ENCODE data around the gene COG5. TPM values are rescaled to one million over a fixed set of nuclear protein-coding genes. Genes with fewer than 3 reads are reported as not detected.

COG5 gene
- total RNA-seq, 1 donor from 2014 or later, result 37.2 TPM

DNA sequence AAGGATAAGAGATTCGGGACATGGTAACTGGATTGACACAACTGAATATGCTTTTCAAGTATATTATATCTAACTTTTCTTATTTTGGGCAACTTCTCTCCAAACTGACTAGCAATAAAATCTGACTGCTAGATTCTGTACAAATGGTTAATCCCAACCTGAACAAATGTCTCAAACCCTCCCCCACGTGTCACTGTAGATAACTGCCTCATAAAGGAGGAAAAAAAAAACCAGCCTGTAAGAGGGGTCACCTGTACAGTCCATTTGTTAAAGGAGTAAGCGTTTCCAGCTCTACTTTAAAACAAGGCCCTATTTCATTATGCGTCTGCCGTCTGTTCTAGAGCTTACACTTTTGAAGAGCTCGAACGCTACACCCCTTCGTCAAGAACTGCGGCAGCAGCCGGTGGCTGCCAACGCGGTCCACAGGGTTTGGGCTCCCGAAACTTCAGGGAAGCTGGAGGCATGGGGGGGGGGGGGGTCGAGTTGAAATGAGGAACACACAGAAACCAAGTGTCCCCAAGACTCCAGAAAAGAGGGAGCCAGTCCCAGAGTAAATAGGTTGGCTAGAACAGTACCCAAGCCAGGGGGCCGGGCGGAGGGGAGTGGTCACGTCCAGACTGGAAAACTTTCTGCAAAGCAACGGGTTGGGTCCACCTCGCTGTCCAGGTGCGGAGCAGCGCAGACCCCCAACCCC is 492 bp downstream of the COG5 start:
- no peak for DNase-seq (ENCODE audit: extremely low spot score, unreplicated experiment)
- Mint-ChIP-seq H3K4me3 (peak overlapping the region; percentile 91), H3K9me3 (no peaks in the 10 kb centered on the region), H3K4me1 (ENCODE audit: unreplicated experiment) (peaks cover 29% of the 10 kb centered on the region), H3K36me3 (peaks cover 8% of the 10 kb centered on the region), H3K27me3 (no peaks in the 10 kb centered on the region), H3K27ac (peak overlapping the region; percentile 96)
- TF ChIP-seq CTCF (conservative IDR thresholded peaks at IDR 0.05), result no peak

DNA sequence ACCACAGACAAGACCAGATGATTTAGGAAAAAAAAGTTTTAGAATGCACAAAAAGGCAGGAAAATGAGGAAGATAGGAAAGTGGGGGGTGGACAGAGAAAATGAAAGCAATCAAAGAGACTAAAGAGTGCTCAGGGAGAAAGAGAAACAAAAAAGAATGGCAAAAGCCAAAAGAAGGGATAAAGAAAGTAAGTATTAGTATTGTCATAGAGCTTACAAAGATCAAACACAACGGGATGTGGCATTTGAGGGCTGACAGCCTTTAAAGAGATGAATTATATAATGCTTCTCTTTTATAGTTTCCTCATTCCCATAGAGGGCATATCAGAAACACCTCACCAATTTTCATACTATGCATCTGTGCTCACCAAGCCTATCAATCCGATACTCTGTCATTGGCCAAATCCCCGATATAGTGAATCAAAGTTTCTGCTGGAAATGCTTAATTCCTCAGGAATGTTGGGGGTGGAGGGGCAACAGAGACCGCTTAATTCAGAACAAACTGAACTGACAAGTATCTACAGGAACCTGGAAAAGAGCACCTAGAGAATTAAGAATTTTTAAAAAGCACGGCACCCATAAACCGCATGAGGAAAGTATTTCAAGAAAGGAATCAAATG is 2.7 kb downstream of the COG5 start:
- DNase-seq (ENCODE audit: extremely low spot score, unreplicated experiment), result no peak
- TF ChIP-seq CTCF (conservative IDR thresholded peaks at IDR 0.05), result no peak
- H3K9me3 Mint-ChIP-seq, result no peaks in the 10 kb centered on the region
- H3K36me3 Mint-ChIP-seq, result peaks cover 4% of the 10 kb centered on the region
- H3K4me3 Mint-ChIP-seq, result peak overlapping the region; percentile 91
- peak overlapping the region; percentile 41 for H3K27ac Mint-ChIP-seq
- peaks cover 29% of the 10 kb centered on the region for H3K4me1 Mint-ChIP-seq (ENCODE audit: unreplicated experiment)
- no peaks in the 10 kb centered on the region for H3K27me3 Mint-ChIP-seq

GRCh38 chr7:107559864-107560263 is 3.9 kb downstream of the COG5 start:
- H3K27ac Mint-ChIP-seq, result no peak overlapping the region
- no peak for TF ChIP-seq CTCF (conservative IDR thresholded peaks at IDR 0.05)
- peak overlapping the region; percentile 22 for H3K4me3 Mint-ChIP-seq
- peaks cover 6% of the 10 kb centered on the region for H3K36me3 Mint-ChIP-seq
- no peak for DNase-seq (ENCODE audit: extremely low spot score, unreplicated experiment)
- H3K9me3 Mint-ChIP-seq, result no peaks in the 10 kb centered on the region
- H3K27me3 Mint-ChIP-seq, result no peaks in the 10 kb centered on the region
- H3K4me1 Mint-ChIP-seq (ENCODE audit: unreplicated experiment), result peaks cover 26% of the 10 kb centered on the region

GRCh38 chr7:107555893-107556292 is 7.8 kb downstream of the COG5 start:
- no peak overlapping the region for H3K4me3 Mint-ChIP-seq
- peaks cover 7% of the 10 kb centered on the region for H3K4me1 Mint-ChIP-seq (ENCODE audit: unreplicated experiment)
- H3K9me3 Mint-ChIP-seq, result no peaks in the 10 kb centered on the region
- H3K27ac Mint-ChIP-seq, result no peak overlapping the region
- TF ChIP-seq CTCF (conservative IDR thresholded peaks at IDR 0.05), result no peak
- H3K36me3 Mint-ChIP-seq, result peaks cover 19% of the 10 kb centered on the region
- no peak for DNase-seq (ENCODE audit: extremely low spot score, unreplicated experiment)
- no peaks in the 10 kb centered on the region for H3K27me3 Mint-ChIP-seq

- peaks cover 5% of the 10 kb centered on the region for H3K9me3 Mint-ChIP-seq
- H3K27me3 Mint-ChIP-seq, result no peaks in the 10 kb centered on the region
- no peaks in the 10 kb centered on the region for H3K4me1 Mint-ChIP-seq (ENCODE audit: unreplicated experiment)
- no peak for DNase-seq (ENCODE audit: extremely low spot score, unreplicated experiment)
- H3K36me3 Mint-ChIP-seq, result peaks cover 37% of the 10 kb centered on the region
- H3K27ac Mint-ChIP-seq, result no peak overlapping the region
- no peak overlapping the region for H3K4me3 Mint-ChIP-seq
- no peak for TF ChIP-seq CTCF (conservative IDR thresholded peaks at IDR 0.05)
Measured at GRCh38 chr7:107551936-107552335, 11.8 kb downstream of the COG5 start.

All from type B pancreatic cell (in vitro differentiated cells).